Mammary epithelial cell (primary cell): ENCODE results near the gene CAMP.

Source experiments
- EZH2 ChIP-seq: IDR thresholded peaks from 2 replicates; pipeline ENCODE4 v1.6.1; 2012; ENCODE audit warnings: low read length, inconsistent platforms, borderline replicate concordance
- TF ChIP-seq, protein P1 (sequence below), 2 donors: IDR thresholded peaks in 1 of 2; conservative IDR thresholded peaks in 1 of 2; 2 replicates each; pipeline ENCODE4 v1.5.1; 2011 to 2012; ENCODE audit warnings: inconsistent platforms in 2 of 2, low read length in 2 of 2, mild to moderate bottlenecking in 2 of 2, control low read depth in 1 of 2, low read depth in 1 of 2; ENCODE audit not compliant: insufficient read depth in 1 of 2; ENCODE audit errors: extremely low read depth in 1 of 2

GRCh38 chr3:48187301-48187578 is 36.1 kb upstream of the CAMP start:
- TF ChIP-seq, protein P1, sequence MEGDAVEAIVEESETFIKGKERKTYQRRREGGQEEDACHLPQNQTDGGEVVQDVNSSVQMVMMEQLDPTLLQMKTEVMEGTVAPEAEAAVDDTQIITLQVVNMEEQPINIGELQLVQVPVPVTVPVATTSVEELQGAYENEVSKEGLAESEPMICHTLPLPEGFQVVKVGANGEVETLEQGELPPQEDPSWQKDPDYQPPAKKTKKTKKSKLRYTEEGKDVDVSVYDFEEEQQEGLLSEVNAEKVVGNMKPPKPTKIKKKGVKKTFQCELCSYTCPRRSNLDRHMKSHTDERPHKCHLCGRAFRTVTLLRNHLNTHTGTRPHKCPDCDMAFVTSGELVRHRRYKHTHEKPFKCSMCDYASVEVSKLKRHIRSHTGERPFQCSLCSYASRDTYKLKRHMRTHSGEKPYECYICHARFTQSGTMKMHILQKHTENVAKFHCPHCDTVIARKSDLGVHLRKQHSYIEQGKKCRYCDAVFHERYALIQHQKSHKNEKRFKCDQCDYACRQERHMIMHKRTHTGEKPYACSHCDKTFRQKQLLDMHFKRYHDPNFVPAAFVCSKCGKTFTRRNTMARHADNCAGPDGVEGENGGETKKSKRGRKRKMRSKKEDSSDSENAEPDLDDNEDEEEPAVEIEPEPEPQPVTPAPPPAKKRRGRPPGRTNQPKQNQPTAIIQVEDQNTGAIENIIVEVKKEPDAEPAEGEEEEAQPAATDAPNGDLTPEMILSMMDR (conservative IDR thresholded peaks at IDR 0.05 in 1 of 2, IDR thresholded peaks at IDR 0.05 in 1 of 2; ENCODE audit: extremely low read depth in 1 of 2, insufficient read depth in 1 of 2, low read depth in 1 of 2, low read length in 2 of 2) = no peak
- TF ChIP-seq EZH2 = no peak
